ENCODE results near the gene KCTD11. TPM values are rescaled to one million over a fixed set of nuclear protein-coding genes. Genes with fewer than 3 reads are reported as not detected.

Gene KCTD11
- total and polyA plus RNA-seq, 2 donors (not counting 1 experiment from before 2014, with no cell fraction given) = 4.3 to 13.4 TPM

- H3K4me3 Mint-ChIP-seq = peak overlapping the region; percentile 87
- DNase-seq (no peak), ATAC-seq (ENCODE audit: low read depth) (no peak)
- peaks cover 5 to 75% of the 10 kb centered on the region in 2 experiments for H3K36me3 ChIP-seq (replicated peaks in 1 of 2; ENCODE audit: control extremely low read depth in 1 of 2, control insufficient read depth in 1 of 2, extremely low read depth in 1 of 2, insufficient read depth in 2 of 2, low read length in 1 of 2)
- peak overlapping the region; percentile 91 for H3K4me2 ChIP-seq (replicated peaks; ENCODE audit: low read depth, low read length, poor library complexity, severe bottlenecking)
- H2AFZ ChIP-seq (ENCODE audit: insufficient read depth, low read depth, low read length, poor library complexity, severe bottlenecking) = no peak overlapping the region
- H3K79me2 ChIP-seq (ENCODE audit: control insufficient read depth, insufficient read depth, low read length) = peaks cover 61% of the 10 kb centered on the region
- H3K9me3 Mint-ChIP-seq (ENCODE audit: insufficient read depth) = no peaks in the 10 kb centered on the region
- peak overlapping the region; percentile 93 for H3K27ac Mint-ChIP-seq
- peaks cover 33 to 55% of the 10 kb centered on the region in 2 donors for H3K4me1 ChIP-seq (ENCODE audit: control insufficient read depth in 2 of 2, insufficient read depth in 2 of 2, low read length in 2 of 2)
- intact Hi-C loops (cut with micrococcal nuclease) = loop anchor here (2.0 kb wide), 1 partner anchor 39 kb away; the partner anchor contains the start of gene KCTD11
- H4K20me1 ChIP-seq (ENCODE audit: control insufficient read depth, insufficient read depth, low read length, poor library complexity, severe bottlenecking) = peaks cover 55% of the 10 kb centered on the region
- ChIA-PET POLR2A (interaction anchor here (0.9 to 1.5 kb wide), 3 partner anchors 15 to 170 kb away, joined by 3 to 7 read pairs (median 4); partner anchors contain the start of genes NEURL4 and POLR2A), CTCF (interaction anchor here (1.0 to 2.2 kb wide), 10 partner anchors 8 to 268 kb away, joined by 3 to 19 read pairs (median 5); partner anchors contain the start of gene NEURL4)
- H3K9me3 ChIP-seq (ENCODE audit: control extremely low read depth in 1 of 3, control insufficient read depth in 2 of 3, insufficient read depth in 1 of 3, low read length in 2 of 3) = no peaks in the 10 kb centered on the region
- H3K27me3 ChIP-seq (replicated peaks in 1 of 4; ENCODE audit: control extremely low read depth in 1 of 4, control insufficient read depth in 3 of 4, insufficient read depth in 4 of 4, low read length in 3 of 4) = no peaks in the 10 kb centered on the region
- H3K27ac ChIP-seq (ENCODE audit: low read length in 2 of 2) = peak overlapping the region; percentile 78 to 91
- TF ChIP-seq EZH2 (IDR thresholded peaks at IDR 0.05; ENCODE audit: borderline replicate concordance, insufficient read depth, low read depth, low read length, poor library complexity, severe bottlenecking) (no peak), CTCF (IDR thresholded peaks at IDR 0.05) (no peak)
- no peaks in the 10 kb centered on the region for H3K27me3 Mint-ChIP-seq
- peak overlapping the region; percentile 73 to 90 (median 82) for H3K4me3 ChIP-seq (ENCODE audit: control extremely low read depth in 1 of 5, extremely low read depth in 1 of 5, insufficient read depth in 1 of 5, low read depth in 2 of 5, low read length in 4 of 5)
- 49% methylated on average over 6 of the region's 9 CpGs for WGBS (ENCODE audit: insufficient coverage)
- peak overlapping the region; percentile 90 for H3K9ac ChIP-seq (ENCODE audit: low read length)
- peaks cover 63% of the 10 kb centered on the region for H3K4me1 Mint-ChIP-seq
Observed at GRCh38 chr17:7313890-7314718, 37.9 kb upstream of the KCTD11 start.
